GM19238 (cell line): Measurements from ENCODE around the gene SLC25A21.

ENCODE experiments used
- DNase-seq: peaks from one replicate; pipeline ENCODE4 v3.0.0; 2011; ENCODE audit warnings: low spot score; ENCODE audit not compliant: insufficient read length

Gene SLC25A21

GRCh38 chr14:36655571-36655962, 516.8 kb downstream of the SLC25A21 start:
- DNase-seq = no peak

GRCh38 chr14:36654794-36655381, 517.5 kb downstream of the SLC25A21 start:
- DNase-seq = no peak

GRCh38 chr14:36653962-36654793, 518.2 kb downstream of the SLC25A21 start:
- DNase-seq = no peak

- no peak for DNase-seq
Observed at GRCh38 chr14:36653413-36653812, 519.0 kb downstream of the SLC25A21 start.

GRCh38 chr14:36652542-36653201, 519.7 kb downstream of the SLC25A21 start:
- no peak for DNase-seq

- DNase-seq = no peak
Observed at GRCh38 chr14:36649872-36650650, 522.3 kb downstream of the SLC25A21 start.

GRCh38 chr14:36647824-36648753, 524.3 kb downstream of the SLC25A21 start:
- DNase-seq = no peak

- DNase-seq = no peak
Observed at GRCh38 chr14:36647417-36647823, 525.0 kb downstream of the SLC25A21 start.

GRCh38 chr14:36646664-36647416, 525.6 kb downstream of the SLC25A21 start:
- DNase-seq = no peak

- no peak for DNase-seq
Observed at GRCh38 chr14:36633580-36633979, 538.8 kb downstream of the SLC25A21 start.
